Measurements from ENCODE around the gene RUNX2. TPM values are rescaled to one million over a fixed set of nuclear protein-coding genes. Genes with fewer than 3 reads are reported as not detected.

The RUNX2 gene
- total RNA-seq, 6 experiments from 2014 or later = 7.4 to 12.7 (median 10.8) TPM

GRCh38 chr6:45676380-45676779 is 348.2 kb downstream of the RUNX2 start:
- no peak for DNase-seq
- peaks cover 9% of the 10 kb centered on the region for H3K36me3 Mint-ChIP-seq (ENCODE audit: low read depth)
- H3K9me3 Mint-ChIP-seq = peaks cover 8% of the 10 kb centered on the region
- peaks cover 8% of the 10 kb centered on the region; the same call in 1 of the 2 replicates for H3K4me1 Mint-ChIP-seq (ENCODE audit: low read depth)
- H3K4me3 Mint-ChIP-seq = no peak overlapping the region
- H3K27ac Mint-ChIP-seq = no peak overlapping the region
- H3K27me3 Mint-ChIP-seq (ENCODE audit: insufficient read depth) = no peaks in the 10 kb centered on the region
- TF ChIP-seq CTCF (IDR thresholded peaks at IDR 0.05) = no peak

GRCh38 chr6:45677381-45678284 is 349.5 kb downstream of the RUNX2 start:
- no peak overlapping the region for H3K27ac Mint-ChIP-seq
- no peak for DNase-seq

GRCh38 chr6:45678285-45678607 is 350.1 kb downstream of the RUNX2 start:
- DNase-seq = no peak
- Mint-ChIP-seq H3K9me3 (peaks cover 13% of the 10 kb centered on the region), H3K4me1 (ENCODE audit: low read depth) (peaks cover 16% of the 10 kb centered on the region), H3K36me3 (ENCODE audit: low read depth) (peaks cover 17% of the 10 kb centered on the region), H3K27ac (no peak overlapping the region), H3K4me3 (no peak overlapping the region), H3K27me3 (ENCODE audit: insufficient read depth) (no peaks in the 10 kb centered on the region)
- no peak for TF ChIP-seq CTCF (IDR thresholded peaks at IDR 0.05)

More at GRCh38 chr6:45677381-45678284, 349.5 kb downstream of the RUNX2 start:
- peaks cover 16% of the 10 kb centered on the region for H3K4me1 Mint-ChIP-seq (ENCODE audit: low read depth)
- no peak overlapping the region for H3K4me3 Mint-ChIP-seq
- H3K27me3 Mint-ChIP-seq (ENCODE audit: insufficient read depth) = no peaks in the 10 kb centered on the region
- TF ChIP-seq CTCF (IDR thresholded peaks at IDR 0.05) = no peak
- peaks cover 17% of the 10 kb centered on the region for H3K36me3 Mint-ChIP-seq (ENCODE audit: low read depth)
- H3K9me3 Mint-ChIP-seq = peaks cover 17% of the 10 kb centered on the region

- TF ChIP-seq CTCF (IDR thresholded peaks at IDR 0.05) = no peak
- H3K27ac Mint-ChIP-seq = no peak overlapping the region
- H3K4me3 Mint-ChIP-seq = no peak overlapping the region
- peaks cover 17% of the 10 kb centered on the region for H3K36me3 Mint-ChIP-seq (ENCODE audit: low read depth)
- DNase-seq = no peak
- no peaks in the 10 kb centered on the region for H3K27me3 Mint-ChIP-seq (ENCODE audit: insufficient read depth)
- peaks cover 13% of the 10 kb centered on the region for H3K9me3 Mint-ChIP-seq
- peaks cover 16% of the 10 kb centered on the region for H3K4me1 Mint-ChIP-seq (ENCODE audit: low read depth)
These were observed 351.0 kb downstream of the RUNX2 start for GRCh38 chr6:45679163-45679562.

- H3K36me3 Mint-ChIP-seq (ENCODE audit: low read depth) = peaks cover 17% of the 10 kb centered on the region
- H3K4me3 Mint-ChIP-seq = no peak overlapping the region
- no peak overlapping the region for H3K27ac Mint-ChIP-seq
- no peak for TF ChIP-seq CTCF (IDR thresholded peaks at IDR 0.05)
- H3K4me1 Mint-ChIP-seq (ENCODE audit: low read depth) = peaks cover 16% of the 10 kb centered on the region
- no peak for DNase-seq
- peaks cover 13% of the 10 kb centered on the region for H3K9me3 Mint-ChIP-seq
- no peaks in the 10 kb centered on the region for H3K27me3 Mint-ChIP-seq (ENCODE audit: insufficient read depth)
These were observed 351.5 kb downstream of the RUNX2 start for GRCh38 chr6:45679631-45680030.

Data from HFFc6 (cell line).